Measurements from ENCODE around the gene B3GALT6. TPM values are rescaled to one million over a fixed set of nuclear protein-coding genes. Genes with fewer than 3 reads are reported as not detected.
A peak's percentile ranks its signal among the peaks of the same experiment; 100 is the strongest.

B3GALT6 gene
- total RNA-seq, 2 donors from 2014 or later, result 24.8 to 31.5 TPM

DNA sequence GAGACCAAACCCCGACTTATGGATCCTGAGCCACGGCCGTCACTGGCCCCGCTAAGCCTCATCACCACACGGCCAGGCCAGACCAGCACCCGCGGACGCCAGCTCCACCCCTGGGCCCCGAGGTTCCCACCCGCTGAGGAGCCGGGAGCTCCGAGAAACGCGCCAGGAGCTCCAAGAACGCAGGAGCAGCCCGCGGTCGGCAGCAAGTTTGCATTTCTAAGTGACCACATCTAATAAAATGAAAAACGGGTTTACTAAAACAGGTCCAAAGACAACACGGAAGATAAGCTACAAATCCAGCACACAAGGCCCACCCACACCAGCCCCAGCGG lies 22.6 kb downstream of the B3GALT6 start:
- Mint-ChIP-seq H3K27ac (no peak overlapping the region), H3K27me3 (ENCODE audit: insufficient read depth) (no peaks in the 10 kb centered on the region), H3K9me3 (no peaks in the 10 kb centered on the region), H3K4me3 (no peak overlapping the region), H3K36me3 (ENCODE audit: low read depth) (peaks cover 56% of the 10 kb centered on the region), H3K4me1 (peaks cover 8% of the 10 kb centered on the region)
- DNase-seq, result no peak
- Histone ChIP-seq H3K4me1 (ENCODE audit: control insufficient read depth, insufficient read depth, low read length) (no peaks in the 10 kb centered on the region), H3K9ac (ENCODE audit: extremely low read depth, low read length, poor library complexity, severe bottlenecking) (no peak overlapping the region), H3K9me3 (ENCODE audit: control insufficient read depth, low read length) (no peaks in the 10 kb centered on the region), H3K27me3 (ENCODE audit: control insufficient read depth, insufficient read depth, low read length, poor library complexity, severe bottlenecking) (no peaks in the 10 kb centered on the region), H3K27ac (ENCODE audit: low read depth, low read length) (no peak overlapping the region), H3K4me3 (ENCODE audit: low read length) (no peak overlapping the region), H3K36me3 (ENCODE audit: control insufficient read depth, insufficient read depth, low read length) (peaks cover 47% of the 10 kb centered on the region)
- TF ChIP-seq, protein P1, sequence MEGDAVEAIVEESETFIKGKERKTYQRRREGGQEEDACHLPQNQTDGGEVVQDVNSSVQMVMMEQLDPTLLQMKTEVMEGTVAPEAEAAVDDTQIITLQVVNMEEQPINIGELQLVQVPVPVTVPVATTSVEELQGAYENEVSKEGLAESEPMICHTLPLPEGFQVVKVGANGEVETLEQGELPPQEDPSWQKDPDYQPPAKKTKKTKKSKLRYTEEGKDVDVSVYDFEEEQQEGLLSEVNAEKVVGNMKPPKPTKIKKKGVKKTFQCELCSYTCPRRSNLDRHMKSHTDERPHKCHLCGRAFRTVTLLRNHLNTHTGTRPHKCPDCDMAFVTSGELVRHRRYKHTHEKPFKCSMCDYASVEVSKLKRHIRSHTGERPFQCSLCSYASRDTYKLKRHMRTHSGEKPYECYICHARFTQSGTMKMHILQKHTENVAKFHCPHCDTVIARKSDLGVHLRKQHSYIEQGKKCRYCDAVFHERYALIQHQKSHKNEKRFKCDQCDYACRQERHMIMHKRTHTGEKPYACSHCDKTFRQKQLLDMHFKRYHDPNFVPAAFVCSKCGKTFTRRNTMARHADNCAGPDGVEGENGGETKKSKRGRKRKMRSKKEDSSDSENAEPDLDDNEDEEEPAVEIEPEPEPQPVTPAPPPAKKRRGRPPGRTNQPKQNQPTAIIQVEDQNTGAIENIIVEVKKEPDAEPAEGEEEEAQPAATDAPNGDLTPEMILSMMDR (conservative IDR thresholded peaks at IDR 0.05), result no peak
- WGBS, 2 experiments (ENCODE audit: insufficient coverage in 1 of 2, insufficient read length in 1 of 2), result 95 to 100% methylated on average over 16 to 21 of the region's 21 CpGs

GRCh38 chr1:1255078-1255477 lies 23.0 kb downstream of the B3GALT6 start:
- Histone ChIP-seq H3K9me3 (ENCODE audit: control insufficient read depth, low read length) (no peaks in the 10 kb centered on the region), H3K36me3 (ENCODE audit: control insufficient read depth, insufficient read depth, low read length) (peaks cover 51% of the 10 kb centered on the region), H3K4me3 (ENCODE audit: low read length) (no peak overlapping the region), H3K9ac (ENCODE audit: extremely low read depth, low read length, poor library complexity, severe bottlenecking) (no peak overlapping the region), H3K27ac (ENCODE audit: low read depth, low read length) (no peak overlapping the region), H3K4me1 (ENCODE audit: control insufficient read depth, insufficient read depth, low read length) (no peaks in the 10 kb centered on the region), H3K27me3 (ENCODE audit: control insufficient read depth, insufficient read depth, low read length, poor library complexity, severe bottlenecking) (no peaks in the 10 kb centered on the region)
- H3K27ac Mint-ChIP-seq, result no peak overlapping the region
- H3K4me3 Mint-ChIP-seq, result no peak overlapping the region
- DNase-seq, result no peak
- WGBS, 2 experiments (ENCODE audit: insufficient coverage in 1 of 2, insufficient read length in 1 of 2), result 94 to 96% methylated on average over 19 to 26 of the region's 26 CpGs
- H3K36me3 Mint-ChIP-seq (ENCODE audit: low read depth), result peaks cover 61% of the 10 kb centered on the region
- TF ChIP-seq, protein P1 (conservative IDR thresholded peaks at IDR 0.05), result no peak
- peaks cover 8% of the 10 kb centered on the region for H3K4me1 Mint-ChIP-seq
- H3K27me3 Mint-ChIP-seq (ENCODE audit: insufficient read depth), result no peaks in the 10 kb centered on the region
- no peaks in the 10 kb centered on the region for H3K9me3 Mint-ChIP-seq

- no peak overlapping the region for H3K27ac ChIP-seq (ENCODE audit: low read depth, low read length)
- no peaks in the 10 kb centered on the region for H3K9me3 ChIP-seq (ENCODE audit: control insufficient read depth, low read length)
- H3K4me1 Mint-ChIP-seq, result peaks cover 8% of the 10 kb centered on the region
- no peak overlapping the region for H3K4me3 Mint-ChIP-seq
- H3K9ac ChIP-seq (ENCODE audit: extremely low read depth, low read length, poor library complexity, severe bottlenecking), result no peak overlapping the region
- WGBS, 2 experiments (ENCODE audit: insufficient coverage in 1 of 2, insufficient read length in 1 of 2), result 91 to 96% methylated on average over 4 to 10 of the region's 10 CpGs
- peak overlapping the region; percentile 61 for H3K27ac Mint-ChIP-seq
- H3K27me3 Mint-ChIP-seq (ENCODE audit: insufficient read depth), result no peaks in the 10 kb centered on the region
- no peak overlapping the region for H3K4me3 ChIP-seq (ENCODE audit: low read length)
- TF ChIP-seq, protein P1 (conservative IDR thresholded peaks at IDR 0.05), result no peak
- no peaks in the 10 kb centered on the region for H3K4me1 ChIP-seq (ENCODE audit: control insufficient read depth, insufficient read depth, low read length)
- no peak for DNase-seq
- peaks cover 56% of the 10 kb centered on the region for H3K36me3 ChIP-seq (ENCODE audit: control insufficient read depth, insufficient read depth, low read length)
- no peaks in the 10 kb centered on the region for H3K9me3 Mint-ChIP-seq
- no peaks in the 10 kb centered on the region for H3K27me3 ChIP-seq (ENCODE audit: control insufficient read depth, insufficient read depth, low read length, poor library complexity, severe bottlenecking)
- peaks cover 61% of the 10 kb centered on the region for H3K36me3 Mint-ChIP-seq (ENCODE audit: low read depth)
Observed at GRCh38 chr1:1255611-1256010, 23.6 kb downstream of the B3GALT6 start.

All from endodermal cell (in vitro differentiated cells).